ENCODE measurements around the gene AOC2.
"Not testable (repeated sequence)": the region's sequence is repeated elsewhere in the genome, so short reads cannot be mapped to it uniquely, and the experiment has no call there.

The AOC2 gene

GRCh38 chr17:42881706-42882105, 37.3 kb downstream of the AOC2 start:
- DNase-seq (ENCODE audit: low spot score), result not testable (repeated sequence)

- no peak for DNase-seq (ENCODE audit: low spot score)
These were observed 37.8 kb downstream of the AOC2 start for GRCh38 chr17:42882166-42882565.

- no peak for DNase-seq (ENCODE audit: low spot score)
These were observed 39.6 kb downstream of the AOC2 start for GRCh38 chr17:42883802-42884558.

GRCh38 chr17:42885806-42886205, 41.4 kb downstream of the AOC2 start:
- DNase-seq (ENCODE audit: low spot score), result not testable (repeated sequence)

GRCh38 chr17:42886283-42887176, 42.1 kb downstream of the AOC2 start:
- no peak for DNase-seq (ENCODE audit: low spot score)

- DNase-seq (ENCODE audit: low spot score), result no peak
These were observed 45.4 kb downstream of the AOC2 start for GRCh38 chr17:42889809-42890208.

GRCh38 chr17:42891539-42892152, 47.3 kb downstream of the AOC2 start:
- DNase-seq (ENCODE audit: low spot score), result peak; percentile 73

GRCh38 chr17:42893359-42893758, 49.0 kb downstream of the AOC2 start:
- DNase-seq (ENCODE audit: low spot score), result no peak

- no peak for DNase-seq (ENCODE audit: low spot score)
These were observed 50.2 kb downstream of the AOC2 start for GRCh38 chr17:42894283-42895184.

GRCh38 chr17:42895185-42895555, 50.8 kb downstream of the AOC2 start:
- peak; percentile 93 for DNase-seq (ENCODE audit: low spot score)

GRCh38 chr17:42898147-42898811, 53.9 kb downstream of the AOC2 start:
- DNase-seq (ENCODE audit: low spot score), result no peak

- not testable (repeated sequence) for DNase-seq (ENCODE audit: low spot score)
These were observed 55.6 kb downstream of the AOC2 start for GRCh38 chr17:42899981-42900380.
